Heart left ventricle (tissue), 16 donors: ENCODE data around the gene SUN1. TPM values are rescaled to one million over a fixed set of nuclear protein-coding genes. Genes with fewer than 3 reads are reported as not detected.

Source experiments
- ATAC-seq, 4 donors: fragments of 200-7000 bp; cut with Tn5 transposase; one replicate each; pipeline ENCODE4 v1.9.1; 2020 to 2022; ENCODE audit warnings: moderate library complexity in 4 of 4, mild to moderate bottlenecking in 3 of 4, moderate number of reproducible peaks in 1 of 4
- DNase-seq, 5 donors: peaks; one replicate each; pipeline ENCODE4 v3.0.0-alpha.2; 2020
- H3K27ac ChIP-seq, 12 donors: fragments of 200-600 bp; sonication (generic) in 4 of 12; one replicate each; pipeline versions ENCODE4 v1.5.0 to v1.8.0; 2016 to 2022; ENCODE audit warnings: mild to moderate bottlenecking in 2 of 12
- H3K27me3 ChIP-seq, 9 donors: fragments of 200-600 bp; sonication (generic) in 2 of 9; one replicate each; pipeline versions ENCODE4 v1.5.1 to v1.8.0; 2016 to 2022; ENCODE audit warnings: mild to moderate bottlenecking in 3 of 9
- H3K36me3 ChIP-seq, 9 donors: fragments of 200-600 bp; sonication (generic) in 2 of 9; one replicate each; pipeline versions ENCODE4 v1.5.0 to v1.8.0; 2018 to 2022; ENCODE audit warnings: mild to moderate bottlenecking in 2 of 9
- H3K4me1 ChIP-seq, 12 donors: fragments of 200-600 bp; sonication (generic) in 4 of 12; one replicate each; pipeline versions ENCODE4 v1.5.0 to v1.8.0; 2016 to 2022; ENCODE audit warnings: mild to moderate bottlenecking in 3 of 12
- H3K4me3 ChIP-seq, 12 donors: fragments of 200-600 bp; sonication (generic) in 4 of 12; one replicate each; pipeline versions ENCODE4 v1.5.0 to v1.8.0; 2017 to 2022; ENCODE audit warnings: mild to moderate bottlenecking in 9 of 12, moderate library complexity in 4 of 12
- H3K9me3 ChIP-seq, 12 donors: fragments of 200-600 bp; sonication (generic) in 4 of 12; one replicate each; pipeline versions ENCODE4 v1.5.0 to v1.8.0; 2016 to 2022; ENCODE audit warnings: mild to moderate bottlenecking in 1 of 12
- CTCF ChIP-seq, 12 donors: fragments of 200-600 bp; sonication (generic) in 4 of 12; IDR thresholded peaks; one replicate each; pipeline versions ENCODE4 v1.5.0 to v1.8.0; 2018 to 2022; ENCODE audit warnings: antibody characterized with exemption in 12 of 12, mild to moderate bottlenecking in 5 of 12
- POLR2A ChIP-seq, 2 donors: fragments of 450-650 bp; IDR thresholded peaks; one replicate each; pipeline ENCODE4 v1.6.1; 2017; ENCODE audit warnings: antibody characterized with exemption in 2 of 2, mild to moderate bottlenecking in 2 of 2, moderate library complexity in 2 of 2
- WGBS, 4 donors: extraction: QIAGEN DNeasy Blood & Tissue Kit in 2 of 4; methylation state at CpG; one replicate each; pipeline versions ENCODE4 v1.1.5 to v1.1.7; 2013 to 2018; 5-methylcytosine and 5-hydroxymethylcytosine counted together
- intact Hi-C, 10 donors: fragments of 100-400 bp; cut with DNase I; formaldehyde crosslinking; loops; one replicate each; pipeline versions ENCODE4 v1.11.1 to v1.14.2; 2022
- polyA plus RNA-seq, 2 donors: library from polyadenylated mRNA; stranded (reverse); fragments of 200-250 nt; gene quantifications; one replicate each; pipeline ENCODE4 v1.2.3, GENCODE V29; 2013
- total RNA-seq, 9 donors: library from RNA; depleted of rRNA in 2 of 9; stranded (reverse); fragments of >200 nt in 2 of 9; fragmentation: NEBNext Ultra II Directional in 3 of 9; extraction: Animal tissue kit (Norgen Biotek cat#: 25700) in 3 of 9; gene quantifications; one replicate each; pipeline versions ENCODE4 v1.1.0 to v1.2.4, GENCODE V29; 2016 to 2023
- donor health status: ischemic (EF 13 %, LVEDD 7.1; RV severe dilation, severe dysfunction).
- donor health status: healthy with polysubstance abuse.
- donor health status: DM: no; HTN: yes; CAD: no.
- donor health status: DM: no; HTN: no; CAD: no.
- donor health status: ischemic (EF 25% LVEDD 6.9; RV normal size, moderate dysfunction).
- donor health status: ischemic (EF 25% LVEDD 5.7; RV mildly dilated, moderate dysfunction).
- donor health status: healthy.
- donor health status: DM: yes; HTN: yes; CAD: no.
- donor health status: ischemic (EF 35%, LVEDD 5.7; RV mildly dilated, moderate dysfunction).
- donor health status: nonischemic (EF 11% LVEDD 7.7; RV severe dilation, severe dysfunction).
- donor health status: DM: yes; HTN: yes; CAD: no.
- donor health status: PGD.
- donor health status: ischemic (EF 29% LVEDD 5.4; RV normal size, mild dysfunction).
- donor health status: nonischemic (EF 23%, LVEDD 6.1; RV moderate dilation, normal function).

SUN1 gene
- total and polyA plus RNA-seq, 11 donors = 111 to 203 (median 151) TPM

DNA sequence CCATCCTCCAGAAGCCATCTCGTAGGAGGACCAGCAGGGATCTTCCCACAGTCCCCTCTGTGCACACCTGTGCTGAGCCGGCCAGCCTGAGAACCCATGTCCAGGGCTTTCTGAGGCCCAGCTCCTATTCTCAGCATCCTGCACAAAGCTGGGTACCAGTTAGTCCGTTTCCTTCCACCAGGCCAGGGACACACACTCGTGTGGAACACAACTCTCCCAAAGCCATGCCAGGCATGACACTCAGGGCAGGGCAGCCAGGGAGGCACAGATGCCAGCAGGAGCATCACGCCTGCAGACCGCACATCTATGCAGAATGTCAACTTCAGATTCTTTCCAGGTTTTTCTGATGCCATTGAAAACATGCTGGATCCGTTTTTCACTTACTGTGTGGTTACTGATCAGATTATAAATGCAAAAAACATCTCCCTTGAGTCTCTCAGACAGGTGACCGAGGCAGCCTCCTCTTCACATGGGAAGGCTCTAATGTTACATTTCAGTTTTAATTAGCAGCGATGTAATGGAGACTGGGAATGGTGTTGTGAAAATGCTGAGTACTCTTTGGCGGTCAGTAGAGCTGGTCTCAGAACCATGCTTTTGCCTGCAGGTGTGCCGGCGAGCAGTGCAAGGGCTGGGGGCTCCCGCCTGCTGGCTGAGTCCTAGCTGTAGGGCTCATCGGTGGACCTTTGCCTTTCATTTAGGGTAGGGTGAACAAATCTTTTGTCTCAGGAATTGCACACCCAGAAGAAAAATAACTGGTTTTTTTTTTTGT is 3.3 kb upstream of the SUN1 start:
- no peaks in the 10 kb centered on the region for H3K27me3 ChIP-seq
- H3K4me1 ChIP-seq = peaks cover 22 to 94% (median 76%) of the 10 kb centered on the region in 12 donors
- H3K4me3 ChIP-seq = no peak overlapping the region
- DNase-seq (peak in 1 of 5 donors; percentile 23), ATAC-seq (no peak)
- TF ChIP-seq CTCF (IDR thresholded peaks at IDR 0.05) (no peak), POLR2A (IDR thresholded peaks at IDR 0.05) (no peak)
- peak overlapping the region in 8 of 12 donors; percentile 5 to 97 (median 52) for H3K27ac ChIP-seq
- intact Hi-C loops = no loop called here
- H3K9me3 ChIP-seq = no peaks in the 10 kb centered on the region
- WGBS, 4 donors = 81 to 86% (median 83%) methylated on average over 12 to 14 of the region's 14 CpGs
- peaks cover 0 to 11% (median 0%) of the 10 kb centered on the region in 9 donors for H3K36me3 ChIP-seq

- 24 to 47% (median 36%) methylated on average over 12 of the region's 12 CpGs for WGBS, 4 donors
- H3K27me3 ChIP-seq = no peaks in the 10 kb centered on the region
- DNase-seq (peak in 1 of 5 donors; percentile 40), ATAC-seq (peak in 1 of 4 donors; percentile 8)
- peaks cover 0 to 20% (median 7%) of the 10 kb centered on the region in 9 donors for H3K36me3 ChIP-seq
- no peaks in the 10 kb centered on the region for H3K9me3 ChIP-seq
- intact Hi-C loops = loop anchor here in 3 of 10 donors (5.0 to 10.0 kb wide), 2 partner anchors 42 to 45 kb away; no protein-coding TSS in a partner anchor
- H3K4me1 ChIP-seq = peaks cover 22 to 94% (median 67%) of the 10 kb centered on the region in 12 donors
- TF ChIP-seq CTCF (IDR thresholded peaks at IDR 0.05) (no peak), POLR2A (IDR thresholded peaks at IDR 0.05) (no peak)
- H3K27ac ChIP-seq = peak overlapping the region; percentile 80 to 99 (median 94)
- peak overlapping the region in 1 of 12 donors; percentile 1 for H3K4me3 ChIP-seq
Observed at GRCh38 chr7:830069-830468, 2.2 kb upstream of the SUN1 start.

DNA sequence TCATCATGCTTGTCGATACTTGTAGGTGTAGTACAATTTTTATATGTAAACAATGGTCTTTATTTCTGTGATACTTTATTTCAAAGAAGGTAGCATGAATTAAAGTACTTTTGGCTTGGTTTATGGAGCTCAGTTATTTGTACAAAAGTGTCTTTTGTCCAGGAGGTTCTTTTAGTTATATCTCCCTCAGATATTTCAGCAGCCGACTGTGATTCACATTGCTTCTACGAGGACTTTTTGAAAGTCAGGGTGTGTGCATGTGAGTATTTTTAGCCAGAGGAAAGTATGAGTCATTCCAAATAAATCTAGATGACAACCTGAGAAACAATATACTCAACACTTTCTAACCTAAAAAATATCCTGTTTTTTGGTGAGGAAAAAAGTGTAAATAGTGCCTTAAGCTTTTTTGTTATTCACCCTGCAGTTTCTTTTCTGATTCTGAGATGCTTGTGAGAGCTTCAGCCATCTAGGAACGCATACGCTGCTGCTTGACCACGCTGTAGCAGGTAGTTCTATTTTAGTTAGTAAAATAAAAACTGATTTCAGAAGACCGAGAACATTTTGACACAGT is 595 bp upstream of the SUN1 start:
- Histone ChIP-seq H3K36me3 (peaks cover 0 to 24% (median 8%) of the 10 kb centered on the region in 9 donors), H3K27me3 (no peaks in the 10 kb centered on the region), H3K4me3 (peak overlapping the region in 11 of 12 donors; percentile 2 to 48 (median 36)), H3K27ac (peak overlapping the region; percentile 80 to 99 (median 94)), H3K9me3 (no peaks in the 10 kb centered on the region), H3K4me1 (peaks cover 26 to 94% (median 67%) of the 10 kb centered on the region in 12 donors)
- TF ChIP-seq CTCF (IDR thresholded peaks at IDR 0.05) (no peak), POLR2A (IDR thresholded peaks at IDR 0.05) (no peak)
- WGBS, 4 donors = 8 to 12% (median 10%) methylated on average over 7 of the region's 7 CpGs
- peak; percentile 66 to 83 (median 72) for ATAC-seq
- intact Hi-C loops = loop anchor here in 3 of 10 donors (5.0 to 10.0 kb wide), 2 partner anchors 41 to 47 kb away; no protein-coding TSS in a partner anchor
- DNase-seq = no peak

DNA sequence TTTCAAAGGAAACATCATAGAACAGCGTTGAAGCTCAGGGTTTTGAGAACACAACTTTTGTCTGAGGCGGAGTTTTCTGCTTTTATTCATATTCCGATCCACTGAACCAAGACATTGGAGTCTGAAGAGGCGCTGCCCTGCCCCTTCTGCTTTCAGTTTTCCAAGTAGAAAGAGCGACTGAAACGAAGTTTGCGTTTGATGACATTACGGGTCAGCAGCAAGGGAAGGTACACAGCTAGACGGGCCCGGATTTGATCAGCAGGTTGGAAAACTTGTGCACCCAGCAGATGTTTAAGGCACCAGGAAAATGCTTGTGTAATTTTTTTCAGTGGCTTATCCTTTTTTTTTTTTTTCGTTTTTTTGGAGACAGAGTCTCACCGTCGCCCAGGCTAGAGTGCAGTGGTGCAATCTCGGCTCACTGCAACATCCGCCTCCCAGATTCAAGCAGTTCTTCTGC is 720 bp downstream of the SUN1 start:
- Histone ChIP-seq H3K4me3 (peak overlapping the region in 3 of 12 donors; percentile 18 to 44 (median 36)), H3K9me3 (no peaks in the 10 kb centered on the region), H3K27me3 (no peaks in the 10 kb centered on the region), H3K36me3 (peaks cover 0 to 26% (median 8%) of the 10 kb centered on the region in 9 donors), H3K4me1 (peaks cover 28 to 95% (median 73%) of the 10 kb centered on the region in 12 donors), H3K27ac (peak overlapping the region; percentile 80 to 99 (median 94))
- no peak for TF ChIP-seq POLR2A (IDR thresholded peaks at IDR 0.05)
- TF ChIP-seq CTCF (IDR thresholded peaks at IDR 0.05) = no peak
- 81 to 91% (median 87%) methylated on average over 15 of the region's 15 CpGs for WGBS, 4 donors
- DNase-seq (peak in 1 of 5 donors; percentile 20), ATAC-seq (no peak)
- intact Hi-C loops = loop anchor here in 3 of 10 donors (5.0 to 10.0 kb wide), 2 partner anchors 39 to 48 kb away; no protein-coding TSS in a partner anchor
